HPDE6-E6E7 (cell line): ENCODE data around the gene CENPM.
"Not testable (repeated sequence)": the region's sequence is repeated elsewhere in the genome, so short reads cannot be mapped to it uniquely, and the experiment has no call there.

Source experiments
- DNase-seq: peaks from one replicate; pipeline ENCODE4 v3.0.0; 2011; ENCODE audit warnings: missing footprints; ENCODE audit errors: extremely low spot score

Gene CENPM

DNA sequence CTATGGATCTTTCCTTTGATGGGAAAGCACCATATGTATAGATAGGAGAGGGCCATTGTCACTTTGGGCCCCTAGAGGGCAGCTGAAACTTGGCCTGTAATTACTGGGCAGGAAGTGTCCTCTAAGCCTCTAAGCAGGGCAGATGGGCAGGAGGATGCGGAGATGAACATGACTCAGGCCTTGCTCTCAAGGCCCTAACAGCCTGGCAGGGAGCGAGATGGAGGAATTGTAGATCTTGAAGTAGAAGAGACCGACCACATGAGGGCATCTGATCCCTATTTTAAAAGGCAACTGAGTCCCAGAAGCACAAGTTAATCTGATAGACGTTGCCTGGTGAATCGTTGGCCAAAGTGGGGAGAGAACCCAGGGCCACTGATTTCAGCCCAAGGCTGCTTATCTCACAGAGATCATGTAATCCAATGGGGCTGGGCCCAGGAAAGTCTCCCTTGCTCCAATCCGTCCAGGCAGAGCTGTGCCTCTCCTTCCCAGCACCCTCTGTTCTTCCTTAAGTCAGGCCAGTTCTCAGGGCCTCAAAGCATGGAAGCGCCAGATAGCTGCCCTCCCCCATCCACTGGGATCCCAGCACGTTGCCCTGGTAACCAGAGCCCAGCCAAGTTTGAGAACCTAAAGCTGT is 19.8 kb upstream of the CENPM start:
- DNase-seq: peak; percentile 53

- DNase-seq: no peak
Observed at GRCh38 chr22:41966225-41966606, 19.3 kb upstream of the CENPM start.

GRCh38 chr22:41964112-41964491 is 17.1 kb upstream of the CENPM start:
- DNase-seq: no peak

DNA sequence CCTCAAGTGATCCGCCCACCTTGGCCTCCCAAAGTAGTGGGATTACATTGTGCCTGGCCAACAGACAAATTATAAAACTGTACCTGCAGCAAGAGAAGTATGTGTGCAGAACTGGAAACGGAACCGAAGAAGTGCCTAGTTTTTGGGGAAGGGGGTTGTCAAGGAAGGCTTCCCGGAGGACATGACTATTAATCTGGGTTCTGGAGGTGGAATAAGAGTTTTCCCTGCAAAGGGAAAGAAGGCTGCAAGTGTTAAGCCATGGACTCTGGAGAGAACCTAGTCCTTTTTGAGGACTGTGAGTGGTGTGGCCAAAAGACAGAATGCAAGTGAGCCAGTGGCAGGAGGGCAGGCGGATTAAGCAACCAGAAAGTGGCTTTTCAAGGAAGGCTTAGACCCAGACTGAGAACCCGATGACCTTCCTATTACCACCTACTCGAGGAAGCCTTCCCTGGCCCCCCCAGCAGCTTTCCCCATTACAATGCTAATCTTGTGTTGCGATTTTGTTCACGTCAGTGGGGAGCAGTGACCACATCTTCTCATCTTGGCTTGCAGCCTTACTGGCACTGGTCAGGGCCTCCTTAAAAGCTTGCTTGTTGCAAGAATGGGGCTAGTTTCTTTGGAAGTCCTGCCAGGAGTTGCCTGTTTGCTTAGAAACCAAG is 16.6 kb upstream of the CENPM start:
- DNase-seq: no peak

GRCh38 chr22:41957941-41958556 is 11.1 kb upstream of the CENPM start:
- DNase-seq: no peak

GRCh38 chr22:41952713-41953112 is 5.8 kb upstream of the CENPM start:
- no peak for DNase-seq

GRCh38 chr22:41951898-41952474 is 5.0 kb upstream of the CENPM start, which contains the start of gene SMIM45:
SMIM45 (plus strand) TSS chr22:41952150.
- DNase-seq: no peak

GRCh38 chr22:41949297-41949965 is 2.5 kb upstream of the CENPM start:
- no peak for DNase-seq

GRCh38 chr22:41948928-41949296 is 2.0 kb upstream of the CENPM start:
- not testable (repeated sequence) for DNase-seq

- no peak for DNase-seq
Observed at GRCh38 chr22:41948142-41948541, 1.2 kb upstream of the CENPM start.

GRCh38 chr22:41947424-41948080 is 600 bp upstream of the CENPM start:
- no peak for DNase-seq

DNA sequence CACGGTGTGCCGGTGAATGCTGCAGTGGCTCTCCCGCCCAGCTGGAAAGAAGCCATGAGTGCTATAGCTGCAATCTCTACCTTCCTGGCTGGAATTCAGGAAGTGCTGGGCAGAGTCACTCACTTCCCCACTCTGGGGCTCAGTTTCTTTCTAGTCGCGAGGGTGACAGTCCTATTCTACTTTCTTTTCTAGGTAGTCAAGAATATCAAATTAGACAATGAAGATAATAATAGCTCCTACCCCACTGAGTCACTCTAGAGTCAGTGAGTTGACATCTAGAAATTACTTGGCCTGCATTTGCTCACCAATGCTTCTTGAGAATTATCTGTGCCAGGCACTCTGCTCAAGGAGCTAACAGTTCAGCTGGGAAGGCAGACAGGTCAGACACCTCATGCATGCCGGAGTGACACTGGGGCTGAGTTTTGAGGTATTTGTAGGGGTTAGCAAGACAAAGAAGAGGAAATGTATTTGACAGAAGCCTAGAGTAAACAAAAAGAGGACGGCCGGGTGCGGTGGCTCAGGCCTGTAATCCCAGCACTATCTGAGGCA is 3.2 kb downstream of the CENPM start:
- no peak for DNase-seq

GRCh38 chr22:41940832-41941765 is 5.9 kb downstream of the CENPM start:
- DNase-seq: peak; percentile 66

DNA sequence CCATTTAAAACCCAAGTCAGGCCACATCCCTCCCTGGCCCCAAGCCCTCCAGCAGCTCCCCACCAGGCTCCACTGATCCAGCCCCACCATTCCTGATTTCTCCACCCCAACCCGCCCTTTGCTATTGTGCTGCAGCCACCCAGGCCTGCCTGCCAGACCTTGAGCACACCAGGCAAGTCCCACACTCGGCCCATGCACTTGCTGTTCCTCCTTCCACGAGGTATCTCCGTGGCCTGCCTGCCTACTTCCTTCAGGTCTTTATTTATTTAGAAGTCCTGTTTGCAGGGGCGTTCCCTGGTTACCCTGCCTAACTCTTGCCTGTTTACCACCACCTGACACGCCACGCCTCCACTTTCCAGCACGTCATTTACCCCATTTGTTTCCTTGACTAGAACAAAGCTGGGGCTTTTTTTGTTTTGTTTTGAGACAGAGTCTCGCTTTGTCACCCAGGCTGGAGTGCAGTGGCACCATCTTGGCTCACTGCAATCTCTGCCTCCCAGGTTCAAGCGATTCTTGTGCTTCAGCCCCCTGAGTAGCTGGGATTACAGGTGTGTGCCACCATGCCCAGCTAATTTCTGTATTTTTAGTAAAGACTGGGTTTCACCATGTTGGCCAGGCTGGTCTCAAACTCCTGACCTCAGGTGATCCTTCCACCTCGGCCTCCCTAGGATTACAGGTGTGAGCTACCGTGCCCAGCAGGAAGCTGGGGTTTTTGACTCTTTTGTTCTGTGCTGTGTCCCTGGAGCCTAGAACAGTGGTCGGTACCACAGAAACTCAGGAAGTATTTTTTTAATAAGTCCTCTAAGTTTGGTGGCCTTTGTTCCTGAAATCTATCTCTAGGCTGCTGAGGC is 6.7 kb downstream of the CENPM start:
- no peak for DNase-seq

DNA sequence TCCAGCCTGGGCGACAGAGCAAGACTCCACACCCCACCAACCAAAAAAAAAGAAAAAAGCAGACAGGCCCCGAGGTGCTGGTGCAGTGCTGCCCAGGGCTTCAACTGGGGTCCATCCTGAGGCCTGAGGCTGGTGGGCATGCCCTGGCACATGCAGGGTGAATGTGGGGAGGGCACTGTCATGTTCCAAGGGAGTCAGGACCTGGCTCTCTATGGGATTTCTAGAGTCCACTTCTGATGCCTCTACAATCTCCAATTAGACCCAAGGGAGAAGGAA is 10.1 kb downstream of the CENPM start:
- no peak for DNase-seq

DNA sequence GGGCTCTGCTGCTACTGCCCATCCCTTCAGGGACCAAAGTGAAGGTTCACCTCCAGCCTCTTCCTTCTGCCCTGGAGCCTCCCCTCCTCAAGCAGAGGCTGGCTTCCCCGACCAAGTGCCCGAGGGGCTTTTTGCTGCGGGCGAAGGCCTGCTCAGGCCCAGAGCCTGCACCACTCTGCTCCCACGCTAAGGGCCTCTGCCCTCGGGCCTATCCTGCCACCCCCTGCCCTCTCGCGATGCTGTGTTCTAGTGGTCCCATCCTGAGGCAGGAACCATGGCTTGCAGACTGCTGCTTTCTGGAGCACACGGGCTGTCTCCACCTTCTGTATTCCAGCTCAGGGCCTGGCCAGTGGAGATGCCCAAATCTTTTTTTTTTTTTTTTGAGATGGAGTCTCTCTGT is 11.4 kb downstream of the CENPM start:
- DNase-seq: no peak

- DNase-seq: no peak
Observed at GRCh38 chr22:41935015-41935351, 12.0 kb downstream of the CENPM start.

- no peak for DNase-seq
Observed at GRCh38 chr22:41934284-41935014, 12.5 kb downstream of the CENPM start.
